OCI-M2 (cell line): ENCODE data around the gene ECD.
A peak's percentile ranks its signal among the peaks of the same experiment; 100 is the strongest.

Source experiments
- DNase-seq: peaks from one replicate; lab custom pipeline; 2025; ENCODE audit not compliant: unreplicated experiment; lab: John Stamatoyannopoulos, UW

ECD gene

GRCh38 chr10:73167783-73168464 is at the start of gene ECD, which contains the start of gene FAM149B1:
Gene ECD (minus strand): TSS chr10:73168008. CDS start chr10:73163937, 4,071 bp downstream.
Gene FAM149B1 (plus strand): TSS chr10:73168119. CDS start chr10:73168340, 221 bp downstream.
- DNase-seq: peak; percentile 72

- no peak for DNase-seq
Measured at GRCh38 chr10:73215749-73216148, 47.9 kb upstream of the ECD start.

- DNase-seq: no peak
Measured at GRCh38 chr10:73211106-73211811, 43.5 kb upstream of the ECD start.

- no peak for DNase-seq
Measured at GRCh38 chr10:73210395-73211105, 42.7 kb upstream of the ECD start.

- DNase-seq: no peak
Measured at GRCh38 chr10:73209705-73210104, 41.9 kb upstream of the ECD start.

- no peak for DNase-seq
Measured at GRCh38 chr10:73207883-73208282, 40.1 kb upstream of the ECD start.

- no peak for DNase-seq
Measured at GRCh38 chr10:73206385-73206784, 38.6 kb upstream of the ECD start.

- no peak for DNase-seq
Measured at GRCh38 chr10:73205890-73206289, 38.1 kb upstream of the ECD start.

GRCh38 chr10:73205081-73205480 is 37.3 kb upstream of the ECD start:
- DNase-seq: no peak

- DNase-seq: no peak
Measured at GRCh38 chr10:73190188-73190587, 22.4 kb upstream of the ECD start.

- DNase-seq: no peak
Measured at GRCh38 chr10:73186266-73186665, 18.5 kb upstream of the ECD start.

GRCh38 chr10:73183667-73184281 is 16.0 kb upstream of the ECD start:
- no peak for DNase-seq

GRCh38 chr10:73182568-73182967 is 14.8 kb upstream of the ECD start:
- DNase-seq: no peak

- no peak for DNase-seq
Measured at GRCh38 chr10:73174148-73174925, 6.5 kb upstream of the ECD start.

GRCh38 chr10:73172867-73173266 is 5.1 kb upstream of the ECD start:
- DNase-seq: no peak

GRCh38 chr10:73169320-73169719 is 1.5 kb upstream of the ECD start:
- DNase-seq: no peak

GRCh38 chr10:73168465-73168803 is 626 bp upstream of the ECD start:
- no peak for DNase-seq

- DNase-seq: no peak
Measured at GRCh38 chr10:73167458-73167782, 388 bp downstream of the ECD start.

GRCh38 chr10:73166972-73167371 is 836 bp downstream of the ECD start:
- no peak for DNase-seq

- no peak for DNase-seq
Measured at GRCh38 chr10:73163096-73163495, 4.7 kb downstream of the ECD start.

GRCh38 chr10:73161662-73162061 is 6.1 kb downstream of the ECD start:
- DNase-seq: no peak
